ENCODE data around the gene SHB.

The SHB gene

GRCh38 chr9:37998881-37999587, 70.0 kb downstream of the SHB start:
- H3K4me3 ChIP-seq (ENCODE audit: low read depth, low read length), result no peak overlapping the region
- no peak for DNase-seq (ENCODE audit: low read depth)
- no peak for TF ChIP-seq CTCF (IDR thresholded peaks at IDR 0.05; ENCODE audit: insufficient read depth, low read depth, low read length, missing control alignments)

- no peak for DNase-seq (ENCODE audit: low read depth)
- H3K4me3 ChIP-seq (ENCODE audit: low read depth, low read length), result no peak overlapping the region
- no peak for TF ChIP-seq CTCF (IDR thresholded peaks at IDR 0.05; ENCODE audit: insufficient read depth, low read depth, low read length, missing control alignments)
Measured at GRCh38 chr9:37997636-37998374, 71.2 kb downstream of the SHB start.

GRCh38 chr9:37996819-37997217, 72.2 kb downstream of the SHB start:
- DNase-seq (ENCODE audit: low read depth), result no peak
- no peak for TF ChIP-seq CTCF (IDR thresholded peaks at IDR 0.05; ENCODE audit: insufficient read depth, low read depth, low read length, missing control alignments)
- no peak overlapping the region for H3K4me3 ChIP-seq (ENCODE audit: low read depth, low read length)

GRCh38 chr9:37995961-37996818, 72.8 kb downstream of the SHB start:
- no peak overlapping the region for H3K4me3 ChIP-seq (ENCODE audit: low read depth, low read length)
- TF ChIP-seq CTCF (IDR thresholded peaks at IDR 0.05; ENCODE audit: insufficient read depth, low read depth, low read length, missing control alignments), result no peak
- no peak for DNase-seq (ENCODE audit: low read depth)

GRCh38 chr9:37995348-37995737, 73.7 kb downstream of the SHB start:
- TF ChIP-seq CTCF (IDR thresholded peaks at IDR 0.05; ENCODE audit: insufficient read depth, low read depth, low read length, missing control alignments), result no peak
- no peak overlapping the region for H3K4me3 ChIP-seq (ENCODE audit: low read depth, low read length)

GRCh38 chr9:37994639-37995347, 74.2 kb downstream of the SHB start:
- peak; percentile 82 for DNase-seq (ENCODE audit: low read depth)
- no peak overlapping the region for H3K4me3 ChIP-seq (ENCODE audit: low read depth, low read length)
- TF ChIP-seq CTCF (IDR thresholded peaks at IDR 0.05; ENCODE audit: insufficient read depth, low read depth, low read length, missing control alignments), result no peak

More at GRCh38 chr9:37995348-37995737, 73.7 kb downstream of the SHB start:
- no peak for DNase-seq (ENCODE audit: low read depth)
